CD4-positive, alpha-beta T cell treated with Interleukin-4 for 4 hours (primary cell): Measurements from ENCODE around the gene SLC35C1.

Experiments used
- DNase-seq: peaks from one replicate; pipeline ENCODE4 v3.0.0-alpha.2; 2020

The SLC35C1 gene

DNA sequence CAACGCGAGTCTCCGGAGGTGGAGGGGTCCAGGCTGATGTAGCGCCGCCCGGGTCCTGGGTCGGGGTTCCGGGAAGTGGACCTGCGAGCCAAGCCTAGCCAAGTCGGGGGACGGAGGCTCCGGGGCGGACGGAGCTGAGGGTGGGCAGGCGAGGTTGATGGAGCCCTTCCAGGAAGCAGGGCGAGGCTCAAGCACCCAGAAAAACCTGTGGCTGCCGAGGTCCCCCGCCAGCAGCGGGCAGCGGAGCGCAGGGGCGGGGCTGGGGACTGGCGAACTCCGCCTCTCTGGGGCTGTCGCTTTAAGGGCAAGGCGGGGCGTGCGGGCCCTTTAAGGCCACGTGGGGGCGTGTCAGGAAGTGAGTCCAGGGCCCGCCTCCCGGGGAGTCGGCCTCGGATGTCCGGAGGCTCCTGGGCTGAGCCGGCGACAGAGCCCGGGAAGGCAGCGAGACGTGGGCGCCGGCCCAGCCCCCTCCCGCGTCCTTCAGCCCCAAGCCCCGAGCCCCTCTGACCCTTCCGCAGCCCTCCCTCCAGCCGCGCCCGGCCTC, at the start of gene SLC35C1:
Gene SLC35C1, plus strand, starts transcription at position 389 of the 544 bp plus-strand sequence. CDS start 653 bp downstream, outside the sequence.
- peak; percentile 93 for DNase-seq

DNA sequence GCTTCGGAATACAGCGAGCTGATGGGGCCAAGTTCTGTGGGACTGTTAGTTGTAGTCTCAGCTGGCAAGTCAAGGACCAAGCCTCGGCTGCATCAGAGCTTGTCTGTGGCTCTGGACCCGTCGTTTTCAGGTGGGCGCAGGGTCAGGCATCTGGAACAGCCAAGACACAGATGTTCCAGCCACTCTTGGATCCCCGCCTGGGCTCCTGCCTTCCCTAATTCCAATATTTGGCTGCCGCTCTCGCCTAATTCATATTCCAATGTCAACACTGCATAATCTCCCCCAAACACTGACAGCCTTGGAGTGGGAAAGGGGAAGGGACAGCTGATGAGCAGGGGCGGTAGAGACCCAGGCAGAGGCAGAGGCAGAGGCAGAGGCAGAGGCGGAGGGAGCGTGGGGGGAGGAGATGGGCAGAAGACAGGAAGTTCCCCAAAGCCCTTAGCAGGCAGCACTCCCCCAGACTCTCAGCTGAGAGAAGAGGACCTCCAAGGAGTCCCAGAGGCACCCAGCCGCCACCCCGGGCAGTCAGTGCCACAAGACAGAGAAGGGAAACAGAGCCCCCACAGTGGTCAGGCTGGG, 49.6 kb upstream of the SLC35C1 start:
- no peak for DNase-seq

DNA sequence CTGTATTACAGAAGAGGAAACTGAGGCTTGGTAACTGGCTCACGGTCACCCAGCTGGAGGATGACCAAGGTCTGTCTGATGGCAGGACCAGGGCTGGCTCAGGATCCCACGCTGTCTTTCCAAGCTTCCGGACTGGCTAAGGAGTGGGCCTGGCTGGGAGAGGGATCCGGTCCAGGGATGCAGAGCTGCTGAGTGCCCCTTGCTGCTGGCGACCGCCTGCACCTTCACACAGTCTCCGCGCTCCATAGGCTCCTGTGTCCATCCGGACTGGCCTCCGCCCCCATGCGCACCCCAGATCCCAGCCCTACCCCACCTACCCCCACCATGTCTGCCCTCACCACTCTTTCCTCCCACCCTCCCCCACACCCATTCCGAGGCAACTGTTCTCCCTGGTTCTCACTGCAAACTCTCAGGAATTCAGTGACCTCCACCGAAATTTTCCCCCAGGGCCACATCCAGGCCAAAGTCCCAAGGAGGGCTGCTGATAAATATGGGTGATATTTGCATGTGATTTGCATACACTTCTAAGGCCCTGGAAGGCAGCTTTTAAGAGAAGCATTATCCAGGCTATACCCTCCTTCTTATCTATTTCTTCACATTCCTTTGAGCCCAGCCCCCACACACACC, 48.5 kb upstream of the SLC35C1 start:
- no peak for DNase-seq

DNA sequence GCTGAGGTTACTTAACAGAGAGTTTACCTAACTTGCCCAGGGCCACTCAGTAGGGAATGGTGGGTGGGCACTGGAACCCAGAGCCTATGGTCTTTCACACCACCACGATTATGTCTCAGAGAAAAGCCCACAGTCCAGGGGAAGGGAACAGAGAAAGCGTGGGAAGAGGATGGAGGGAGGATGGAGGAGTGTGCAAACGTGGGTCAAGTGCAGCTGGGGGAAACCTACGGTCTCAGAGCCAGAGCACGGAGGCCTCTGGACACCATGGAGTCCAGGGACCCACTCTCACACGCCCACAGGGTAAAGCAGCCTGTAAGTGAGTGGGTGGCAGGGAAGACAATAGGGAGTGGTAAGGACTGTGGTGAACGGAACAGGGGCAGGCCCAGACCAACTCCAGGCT, 47.3 kb upstream of the SLC35C1 start:
- DNase-seq, result no peak

DNA sequence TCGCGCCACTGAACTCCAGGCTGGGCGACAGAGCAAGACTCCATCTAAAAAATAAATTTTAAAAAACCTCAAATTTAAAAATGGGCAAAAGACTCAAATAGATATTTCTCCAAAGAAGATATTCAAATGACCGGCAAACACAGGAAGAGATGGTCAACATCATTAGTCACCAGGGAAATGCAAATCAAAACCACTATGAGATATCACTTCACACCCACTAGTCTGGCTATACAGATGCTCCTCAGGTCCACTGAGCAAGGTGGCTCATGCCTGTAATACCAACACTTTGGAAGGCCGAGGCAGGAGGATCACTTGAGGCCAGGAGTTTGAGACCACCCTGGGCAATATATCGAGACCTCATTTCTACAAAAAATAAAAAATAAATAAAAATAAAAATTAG, 43.3 kb upstream of the SLC35C1 start:
- DNase-seq, result no peak

DNA sequence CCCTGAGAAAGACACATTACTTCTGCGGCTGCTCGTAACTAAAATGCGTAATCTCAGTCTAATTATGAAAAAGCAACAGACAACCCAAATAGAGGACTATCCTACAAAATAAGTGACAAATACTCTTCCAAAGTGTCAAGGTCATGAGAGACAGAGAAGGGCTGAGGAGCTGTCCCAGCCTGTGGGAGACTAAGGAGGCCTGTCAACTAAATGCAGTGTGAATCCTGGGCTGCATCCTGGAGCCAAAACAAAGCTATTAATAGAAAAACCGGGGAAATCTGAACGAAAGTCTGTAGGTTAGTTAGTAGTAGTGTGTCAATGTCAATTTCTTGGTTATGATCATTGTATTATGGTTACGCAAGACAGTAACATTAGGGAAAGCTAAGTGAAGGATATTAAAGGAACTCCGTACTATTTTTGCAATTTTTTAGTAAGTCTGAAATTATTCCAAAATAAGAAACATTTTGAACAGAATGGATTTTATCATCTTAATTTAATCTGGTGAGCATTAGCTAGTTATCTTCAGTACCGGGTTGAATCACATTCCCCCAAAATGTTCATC, 39.8 kb upstream of the SLC35C1 start:
- no peak for DNase-seq

DNA sequence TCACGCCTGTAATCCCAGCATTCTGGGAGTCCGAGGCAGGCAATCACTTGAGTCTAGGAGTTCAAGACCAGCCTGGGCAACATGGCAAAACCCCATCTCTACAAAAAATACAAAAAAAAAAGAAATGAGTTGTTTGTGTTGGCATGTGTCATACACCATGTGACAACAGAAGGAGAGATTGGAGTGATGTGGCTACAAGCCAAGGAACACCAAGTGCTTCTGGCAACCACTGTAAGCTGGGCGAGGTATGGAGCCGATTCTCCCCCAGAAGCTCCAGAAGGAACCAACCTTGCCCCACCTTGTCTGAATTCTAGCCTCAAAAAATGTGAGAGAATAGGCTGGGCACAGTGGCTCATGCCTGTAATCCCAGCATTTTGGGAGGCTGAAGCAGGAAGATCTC, 39.1 kb upstream of the SLC35C1 start:
- DNase-seq, result no peak

DNA sequence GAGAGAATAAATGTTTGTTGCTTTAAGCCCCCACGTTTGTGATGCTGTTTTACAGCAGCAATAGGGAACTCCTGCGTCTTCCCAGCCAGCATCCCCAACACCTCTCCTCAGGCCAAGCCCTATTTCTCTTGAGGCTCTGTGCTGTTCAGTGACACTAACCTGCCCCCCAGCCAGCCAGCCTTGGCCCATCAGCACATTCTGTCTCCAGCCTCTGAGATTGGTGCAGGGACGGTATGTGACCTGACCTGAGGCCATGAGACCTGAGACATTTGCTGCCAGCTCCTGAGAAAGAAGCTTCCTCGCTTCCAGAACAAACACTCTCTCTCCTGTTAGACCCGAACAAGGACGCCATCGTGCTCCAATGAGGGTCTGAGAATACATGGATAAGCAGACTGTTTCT, 38.5 kb upstream of the SLC35C1 start:
- no peak for DNase-seq

DNA sequence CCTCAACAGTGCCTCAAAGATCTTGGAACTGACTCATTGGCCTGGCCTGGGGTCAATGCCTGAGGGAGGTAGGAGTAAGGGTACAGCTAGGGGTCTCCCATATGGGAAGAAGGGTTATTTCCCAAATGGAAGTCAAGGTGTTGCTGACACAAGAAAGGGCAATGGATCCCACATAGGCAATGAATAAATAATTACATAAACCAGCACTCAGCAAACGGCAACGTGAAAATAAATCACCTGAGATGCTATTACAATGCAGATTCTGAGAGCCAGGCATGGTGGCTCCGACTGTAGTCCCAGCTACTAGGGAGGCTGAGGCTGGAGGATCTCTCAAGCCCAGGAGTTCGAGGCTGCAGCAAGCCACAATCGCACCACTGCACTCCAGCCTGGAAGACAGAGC, 36.5 kb upstream of the SLC35C1 start:
- no peak for DNase-seq

DNA sequence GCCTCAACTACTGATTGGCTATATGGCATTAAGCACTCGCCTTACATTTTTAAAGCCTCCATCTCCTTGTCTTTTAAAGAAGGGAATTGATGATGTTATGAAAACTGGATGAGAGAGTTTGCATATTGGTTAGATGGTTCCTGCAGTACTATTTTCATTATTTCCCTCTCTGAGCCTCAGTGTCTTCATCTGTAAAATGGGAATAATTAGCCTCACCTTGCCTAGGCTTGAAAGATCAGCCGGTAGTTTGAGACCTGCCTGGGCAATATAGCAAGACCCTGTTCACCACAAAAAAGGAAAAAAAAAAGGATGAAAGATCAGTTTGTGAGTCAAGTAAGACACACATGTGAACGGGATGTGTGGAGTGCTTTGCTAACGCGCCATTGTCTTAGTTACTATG, 35.0 kb upstream of the SLC35C1 start:
- DNase-seq, result no peak

DNA sequence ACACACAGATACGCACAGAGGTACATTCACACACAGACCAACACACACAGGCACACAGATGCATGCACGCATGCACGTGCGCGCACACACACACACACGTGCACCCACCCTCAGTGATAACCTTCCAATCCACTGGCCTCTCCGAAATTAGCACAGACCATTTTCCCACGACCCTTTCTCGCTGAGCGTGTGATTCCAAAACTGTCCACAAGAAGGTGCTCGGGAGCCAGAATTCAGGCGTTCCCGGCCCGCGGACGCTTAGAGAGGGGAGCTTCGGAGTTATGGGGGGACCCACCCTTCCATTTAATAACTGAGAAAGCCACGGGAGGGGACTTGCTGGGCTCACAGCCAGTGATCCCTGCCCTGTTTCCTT, 33.8 kb upstream of the SLC35C1 start:
- peak; percentile 71 for DNase-seq

DNA sequence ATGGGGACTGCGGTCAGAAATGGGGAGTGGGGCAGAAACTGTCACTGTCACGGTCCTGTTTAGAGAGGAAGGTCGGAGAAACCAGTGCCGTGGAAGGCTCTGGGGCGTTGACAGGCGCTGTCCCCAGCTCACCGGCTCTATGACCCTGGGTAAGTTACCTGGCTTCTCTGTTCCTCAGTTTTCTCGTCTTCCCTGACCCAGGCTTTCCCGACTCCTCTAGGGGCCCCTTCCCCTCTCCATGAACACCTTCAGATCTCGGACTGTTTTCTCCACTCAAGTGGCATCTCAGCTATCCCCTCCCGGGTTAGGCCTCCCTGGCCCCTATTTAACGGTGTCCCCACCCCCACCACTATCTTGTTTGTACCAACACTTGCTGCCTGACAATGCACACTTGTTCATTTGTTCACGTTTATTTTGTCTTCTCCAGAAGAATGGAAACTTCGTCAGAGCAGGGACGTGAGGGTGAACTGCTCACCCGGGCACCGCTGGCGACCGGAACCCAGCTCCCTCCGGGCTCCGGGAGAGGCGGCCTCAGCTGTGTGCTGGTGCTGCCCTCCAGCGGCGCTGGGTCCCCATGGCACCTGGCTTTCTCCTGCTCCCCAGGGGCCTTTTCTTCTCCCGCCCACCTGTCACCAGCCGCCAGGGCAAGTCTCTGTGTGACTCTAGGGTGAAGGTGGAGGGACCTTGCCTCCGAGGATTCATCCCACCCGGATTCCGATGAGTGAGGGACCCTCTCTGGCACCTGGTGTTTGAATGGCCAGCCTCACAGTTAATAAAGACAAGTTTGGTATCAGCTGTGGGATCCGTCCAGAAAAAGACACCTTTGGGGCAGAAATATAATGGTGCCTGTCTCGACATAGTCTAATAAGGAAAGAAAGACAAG, 33.1 kb upstream of the SLC35C1 start:
- peak; percentile 69 for DNase-seq

DNA sequence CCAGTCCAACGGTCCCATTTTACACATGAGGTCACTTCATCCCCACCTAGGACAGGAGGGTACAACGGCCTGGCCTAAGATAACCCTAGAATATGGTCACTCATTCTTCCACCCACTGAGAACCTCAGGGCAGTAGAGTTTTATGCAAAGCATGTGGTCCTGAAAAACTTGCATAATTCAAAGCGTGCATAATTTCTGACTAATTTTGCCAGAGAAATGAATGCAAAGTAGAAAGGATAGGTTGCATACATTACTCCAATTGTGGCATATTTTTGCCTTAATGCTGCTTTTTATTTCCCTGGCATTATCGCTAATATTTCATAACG, 32.5 kb upstream of the SLC35C1 start:
- DNase-seq, result no peak

DNA sequence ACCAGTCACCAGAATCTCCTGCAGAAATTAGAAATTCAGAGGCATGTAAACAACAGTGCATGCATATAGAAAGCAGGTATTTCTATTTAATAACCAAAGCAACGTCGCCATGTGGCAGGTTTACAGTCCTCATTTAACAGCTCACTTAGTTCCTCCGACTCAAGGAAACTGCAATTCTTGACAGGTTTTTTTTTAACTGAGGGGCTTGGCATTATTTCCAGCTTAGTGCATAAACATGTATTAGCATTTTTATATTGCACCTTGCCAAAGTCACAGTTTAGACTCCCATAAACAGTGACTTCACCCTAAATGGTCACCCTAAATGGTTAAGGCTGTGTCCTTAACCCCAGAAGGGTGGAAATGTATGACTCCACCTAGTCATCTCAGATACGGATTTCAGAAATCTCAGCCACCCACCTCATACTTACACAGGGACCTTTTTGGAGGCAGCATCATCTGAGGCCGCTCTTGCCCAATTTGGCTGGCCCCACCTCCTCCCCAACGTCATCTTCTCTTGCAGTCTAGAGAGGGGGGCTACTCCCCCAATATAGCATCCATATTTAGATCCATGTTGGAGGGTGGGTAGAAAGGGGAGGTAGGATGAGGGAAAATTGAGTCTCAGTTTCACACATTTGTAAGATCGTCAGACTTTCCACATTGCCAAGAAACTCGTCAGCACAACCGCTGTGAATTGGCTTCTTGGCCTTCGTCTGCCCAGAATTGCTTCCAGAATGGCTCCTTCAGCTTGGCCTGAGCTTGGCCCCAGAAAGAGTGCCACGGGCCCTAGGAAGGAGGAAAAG, 31.8 kb upstream of the SLC35C1 start:
- no peak for DNase-seq

DNA sequence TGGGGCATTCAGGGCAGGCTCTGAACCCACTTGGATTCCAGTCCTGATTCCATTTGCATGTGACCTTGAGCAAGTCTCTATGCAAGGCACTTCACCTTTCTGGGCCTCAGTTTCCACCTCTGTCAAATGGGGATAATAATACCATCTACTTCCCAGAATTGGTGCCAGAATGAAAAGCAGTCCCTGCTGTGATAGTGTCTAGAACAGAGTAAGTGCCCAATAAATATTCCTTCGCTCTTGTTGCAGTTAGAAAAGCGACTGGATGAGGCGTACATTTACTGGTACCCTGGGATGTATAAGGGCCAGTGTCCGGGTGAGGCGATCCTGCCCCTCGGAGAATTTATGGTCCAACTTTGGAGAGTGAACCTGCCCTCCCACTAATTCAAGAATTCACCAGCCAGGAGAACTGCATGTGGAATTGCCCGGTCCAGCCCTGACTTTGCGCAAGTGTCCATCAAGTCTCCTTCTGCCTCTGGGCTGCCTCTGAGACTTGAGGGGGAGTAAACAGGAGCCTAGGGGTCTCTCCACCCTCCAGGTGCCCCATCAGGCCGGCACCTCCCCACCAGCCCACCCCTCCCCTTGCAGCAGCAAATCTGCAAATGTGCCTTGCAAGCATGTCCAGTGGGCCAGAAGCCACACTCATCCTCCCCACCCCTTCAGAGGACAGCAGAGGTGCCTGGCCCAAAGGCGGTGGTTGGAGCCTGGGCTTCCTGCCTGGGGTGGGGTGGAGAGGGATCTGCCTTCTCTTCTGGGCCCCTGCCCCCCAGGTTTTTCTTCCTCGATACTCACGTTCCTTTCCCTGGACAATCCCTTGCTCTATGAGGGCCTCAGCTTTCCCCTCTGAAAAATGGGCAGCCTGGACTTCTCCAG, 30.9 kb upstream of the SLC35C1 start:
- DNase-seq, result no peak

DNA sequence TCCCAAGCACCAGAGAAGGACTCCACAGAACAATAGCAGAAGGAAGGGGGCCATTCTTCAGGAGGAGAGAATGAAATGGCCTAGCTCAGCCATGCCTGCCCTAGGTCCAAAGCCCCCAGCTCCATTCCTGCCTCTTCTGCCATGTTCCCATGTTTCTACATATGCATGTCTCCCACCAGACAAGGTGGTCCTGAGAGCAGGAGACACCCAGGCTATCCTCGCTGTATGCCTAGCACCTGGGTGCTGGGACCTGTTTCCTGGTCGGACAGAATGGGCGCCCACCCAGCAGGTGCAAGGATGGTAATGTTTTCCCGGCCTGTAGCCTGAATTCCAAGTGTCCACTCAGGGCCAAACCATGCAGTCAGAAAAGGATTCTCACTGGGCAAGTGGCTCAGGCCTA, 30.2 kb upstream of the SLC35C1 start:
- DNase-seq, result no peak

DNA sequence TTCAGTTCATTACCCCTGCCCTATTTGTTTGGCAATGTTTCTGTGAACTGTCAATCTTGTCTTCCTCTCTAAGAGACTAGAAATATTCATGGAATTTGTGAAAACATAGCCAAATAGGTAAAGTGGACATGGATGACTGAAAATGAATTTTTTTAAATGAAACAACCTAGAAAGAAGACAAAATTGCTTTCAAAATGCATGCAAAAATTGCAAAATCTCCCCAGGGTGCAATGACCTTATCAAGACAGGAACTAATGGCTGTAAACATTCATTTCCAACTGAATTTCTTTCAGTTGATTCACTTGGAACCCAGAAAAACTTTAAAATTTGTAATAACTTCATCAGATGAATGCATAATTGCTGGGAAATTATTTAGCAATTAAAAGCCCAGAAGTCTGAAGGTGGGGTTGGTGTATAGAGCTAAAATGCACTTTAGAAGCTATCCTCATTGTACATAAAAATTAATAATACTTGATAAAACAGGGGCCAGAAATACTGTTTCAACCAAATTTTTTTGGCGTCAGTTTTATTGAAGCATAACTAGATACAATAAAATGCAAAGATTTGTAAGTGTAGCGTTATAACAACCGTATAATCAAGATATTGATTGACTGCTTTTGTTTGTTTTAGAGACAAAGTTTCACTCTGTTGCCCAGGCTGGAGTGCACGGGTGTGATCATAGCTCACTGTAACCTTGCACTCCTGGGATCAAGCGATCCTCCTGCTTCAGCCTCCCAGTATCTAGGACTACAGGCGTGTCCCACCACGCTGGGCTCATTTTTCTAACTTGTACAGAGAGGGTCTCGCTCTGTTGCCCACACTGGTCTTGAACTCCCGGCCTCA, 27.6 kb upstream of the SLC35C1 start:
- no peak for DNase-seq

DNA sequence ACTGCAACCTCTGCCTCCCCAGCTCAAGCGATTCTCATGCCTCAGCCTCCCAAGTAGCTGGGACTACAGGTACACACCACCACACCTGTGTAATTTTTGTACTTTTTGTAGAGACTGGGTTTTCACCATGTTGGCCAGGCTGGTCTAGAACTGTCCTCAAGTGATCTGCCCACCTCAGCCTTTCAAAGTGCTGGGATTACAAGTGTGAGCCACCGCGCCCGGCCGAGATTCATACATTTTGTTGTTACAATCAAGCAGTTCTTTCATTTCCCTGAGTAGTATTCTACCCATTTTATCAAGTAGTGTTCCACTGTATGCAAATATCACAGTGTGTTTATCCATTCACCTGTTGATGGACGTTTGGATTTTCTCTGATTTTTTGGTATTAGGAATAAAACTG, 26.6 kb upstream of the SLC35C1 start:
- no peak for DNase-seq

DNA sequence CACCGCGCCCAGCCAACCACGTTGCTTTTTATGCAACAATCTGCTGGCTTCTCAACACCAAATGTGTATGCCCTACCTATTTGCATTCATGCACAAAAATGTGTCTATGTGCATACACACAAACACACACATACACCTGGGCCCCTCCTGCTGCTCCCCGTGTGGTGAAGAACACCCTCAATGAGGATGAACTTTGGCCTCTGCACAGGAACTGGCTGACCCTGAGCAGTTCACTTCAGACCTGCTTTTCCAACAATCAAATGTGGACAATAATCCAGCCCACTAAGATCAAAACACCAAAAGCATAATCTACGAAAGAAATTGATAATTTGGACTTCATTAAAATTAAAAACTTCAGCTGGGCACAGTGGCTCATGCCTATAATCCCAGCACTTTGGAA, 25.3 kb upstream of the SLC35C1 start:
- DNase-seq, result no peak

DNA sequence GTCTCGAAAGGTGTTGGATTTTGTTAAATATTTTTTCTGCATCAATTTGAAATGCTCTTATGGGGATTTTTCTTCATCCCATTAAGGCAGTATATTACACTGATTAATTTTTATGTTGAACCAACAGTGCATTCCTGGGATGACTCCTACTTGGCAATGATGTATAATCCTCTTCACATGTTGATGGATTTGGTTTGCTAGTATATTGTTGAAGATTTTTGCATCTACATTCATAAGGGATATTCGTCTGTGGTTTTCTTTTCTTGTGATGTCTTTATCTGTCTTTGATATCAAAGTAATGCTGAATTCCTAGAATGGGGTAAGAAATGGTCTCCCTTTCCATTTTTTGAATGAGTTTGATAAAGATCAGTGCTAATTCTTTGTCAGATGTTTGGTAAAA, 18.7 kb upstream of the SLC35C1 start:
- no peak for DNase-seq

DNA sequence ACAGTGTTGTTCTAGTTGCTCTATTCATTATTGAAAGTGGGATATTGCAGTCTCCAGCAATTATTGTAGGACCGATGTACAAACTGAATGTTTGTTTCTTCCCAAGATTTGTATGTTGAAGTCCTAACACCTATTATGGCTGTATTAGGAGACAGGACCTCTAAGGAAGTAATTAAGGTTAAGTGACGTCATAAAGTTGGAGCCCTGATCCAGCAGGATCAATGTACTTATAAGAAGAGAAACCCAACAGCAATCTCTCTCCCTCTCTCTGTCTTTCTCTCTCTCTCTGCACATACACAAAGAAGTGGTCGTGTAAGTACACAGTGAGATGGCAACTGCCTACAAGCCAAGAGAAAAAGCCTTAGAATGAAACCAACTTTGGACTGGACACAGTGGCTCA, 16.1 kb upstream of the SLC35C1 start:
- no peak for DNase-seq
